HG02678 (cell line): Measurements from ENCODE around the gene NBPF9.
"Not testable (repeated sequence)": the region's sequence is repeated elsewhere in the genome, so short reads cannot be mapped to it uniquely, and the experiment has no call there.

ENCODE experiments used
- ATAC-seq: cut with Tn5 transposase; IDR thresholded peaks from one replicate; pipeline ENCODE4 v1.9.1; 2021; ENCODE audit warnings: mild to moderate bottlenecking, moderate library complexity; ENCODE audit not compliant: unreplicated experiment

Gene NBPF9

GRCh38 chr1:149013513-149013912 lies 89.8 kb downstream of the NBPF9 start:
- not testable (repeated sequence) for ATAC-seq

GRCh38 chr1:149012599-149012998 lies 90.8 kb downstream of the NBPF9 start:
- not testable (repeated sequence) for ATAC-seq

GRCh38 chr1:149009761-149010160 lies 93.6 kb downstream of the NBPF9 start:
- not testable (repeated sequence) for ATAC-seq

- not testable (repeated sequence) for ATAC-seq
Measured at GRCh38 chr1:149008769-149009168, 94.6 kb downstream of the NBPF9 start.

GRCh38 chr1:149008326-149008725 lies 95.0 kb downstream of the NBPF9 start:
- ATAC-seq = not testable (repeated sequence)
